Stimulated activated naive CD8-positive, alpha-beta T cell treated with anti-CD3 and anti-CD28 coated beads, Interleukin-15, amount 100 ng/mL, for 72 hours (primary cell): ENCODE results near the gene LGR4.

Source experiments
- ATAC-seq: fragments of 150-1000 bp; cut with Tn5 transposase; 2 replicates; pipeline ENCODE4 v1.10.0; 2021; ENCODE audit warnings: mild to moderate bottlenecking, moderate library complexity
- DNase-seq, 2 donors: peaks; one replicate each; pipeline ENCODE4 v3.0.0; 2021 to 2022
- H3K27ac Mint-ChIP-seq, 2 donors: one replicate each; pipeline ENCODE4 v1.8.0; 2022; ENCODE audit warnings: mild to moderate bottlenecking in 2 of 2, mixed read lengths in 2 of 2, moderate library complexity in 2 of 2
- H3K27me3 Mint-ChIP-seq: one replicate; pipeline ENCODE4 v1.8.0; 2022; ENCODE audit warnings: mixed read lengths
- H3K4me1 Mint-ChIP-seq: one replicate; pipeline ENCODE4 v1.8.0; 2022; ENCODE audit warnings: mild to moderate bottlenecking, mixed read lengths
- H3K4me3 Mint-ChIP-seq, 2 donors: one replicate each; pipeline ENCODE4 v1.8.0; 2022; ENCODE audit warnings: mild to moderate bottlenecking in 2 of 2, mixed read lengths in 2 of 2, moderate library complexity in 1 of 2
- H3K9me3 Mint-ChIP-seq, 2 donors: one replicate each; pipeline ENCODE4 v1.8.0; 2022; ENCODE audit warnings: mixed read lengths in 2 of 2

The LGR4 gene

DNA sequence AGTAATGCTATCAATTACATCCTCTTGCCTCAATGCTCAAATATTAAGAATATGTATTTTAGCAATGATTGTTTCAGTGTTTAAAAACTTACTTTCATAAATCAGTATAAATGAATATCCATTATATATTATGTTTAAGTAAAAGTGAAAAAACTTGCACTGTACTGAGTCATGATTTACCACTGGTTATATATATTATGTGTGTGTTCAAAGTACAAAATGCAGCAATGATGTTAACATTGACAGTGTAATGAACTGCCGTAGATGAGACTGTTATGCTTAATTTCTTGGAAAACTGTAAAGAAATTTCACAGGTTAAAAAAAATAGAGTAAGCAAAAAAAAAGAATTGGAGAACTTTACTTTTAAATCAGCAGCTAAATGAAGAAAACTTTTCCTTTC lies 25.3 kb upstream of the LGR4 start:
- H3K9me3 Mint-ChIP-seq: no peaks in the 10 kb centered on the region
- DNase-seq (no peak), ATAC-seq (no peak)
- peaks cover 14% of the 10 kb centered on the region for H3K4me1 Mint-ChIP-seq
- H3K27ac Mint-ChIP-seq: no peak overlapping the region
- no peak overlapping the region for H3K4me3 Mint-ChIP-seq
- no peaks in the 10 kb centered on the region for H3K27me3 Mint-ChIP-seq

DNA sequence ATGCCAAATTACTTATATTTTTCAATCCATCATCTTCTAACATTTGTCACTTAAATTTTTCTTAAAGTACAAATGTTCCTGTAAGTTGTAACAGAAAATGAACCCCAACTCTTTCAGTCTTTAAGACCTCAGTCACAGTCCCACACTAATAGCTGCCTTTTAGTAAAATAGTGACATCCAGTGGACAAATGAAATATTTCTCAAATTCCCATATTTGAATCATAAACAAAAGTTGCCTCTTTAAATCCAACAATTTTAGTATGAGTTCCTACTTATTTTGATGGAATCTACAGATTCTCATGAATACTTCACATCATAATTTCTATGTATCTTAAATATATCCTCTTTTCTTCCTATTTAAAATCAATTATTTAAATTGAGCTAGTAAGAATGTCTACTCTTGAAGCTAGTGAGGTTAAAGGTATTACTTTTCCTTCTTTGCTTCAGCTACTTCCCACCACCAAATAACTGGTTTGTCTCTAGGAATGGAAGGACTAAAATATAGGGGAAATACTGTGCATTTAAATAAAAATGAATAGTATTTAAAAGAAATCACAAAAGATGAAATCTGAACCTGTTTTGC lies 24.8 kb upstream of the LGR4 start:
- no peak for DNase-seq
- no peak overlapping the region for H3K4me3 Mint-ChIP-seq
- ATAC-seq: peak; percentile 49
- H3K4me1 Mint-ChIP-seq: peaks cover 14% of the 10 kb centered on the region
- H3K9me3 Mint-ChIP-seq: no peaks in the 10 kb centered on the region
- H3K27me3 Mint-ChIP-seq: no peaks in the 10 kb centered on the region
- no peak overlapping the region for H3K27ac Mint-ChIP-seq

DNA sequence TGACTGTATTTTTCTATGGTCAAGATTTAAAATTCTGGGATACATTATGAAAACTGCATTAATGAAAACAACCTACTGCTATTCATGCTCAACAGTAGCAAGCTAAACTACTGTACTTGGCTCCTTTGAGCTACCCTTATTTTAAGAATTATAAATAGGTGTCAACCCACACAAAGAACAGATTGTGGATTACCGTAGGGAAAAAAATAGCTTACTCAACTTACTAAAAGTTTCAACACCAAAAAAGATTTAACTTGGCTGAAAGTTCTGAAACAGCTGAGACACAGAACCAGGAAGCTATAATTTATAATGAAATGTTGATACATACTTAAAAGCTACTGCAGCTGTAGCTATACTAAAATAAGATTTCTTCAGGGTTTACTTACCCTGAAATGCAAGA lies 23.9 kb upstream of the LGR4 start:
- H3K4me1 Mint-ChIP-seq: peaks cover 6% of the 10 kb centered on the region
- H3K4me3 Mint-ChIP-seq: no peak overlapping the region
- H3K27me3 Mint-ChIP-seq: no peaks in the 10 kb centered on the region
- H3K9me3 Mint-ChIP-seq: no peaks in the 10 kb centered on the region
- ATAC-seq: no peak
- no peak overlapping the region for H3K27ac Mint-ChIP-seq
- no peak for DNase-seq

DNA sequence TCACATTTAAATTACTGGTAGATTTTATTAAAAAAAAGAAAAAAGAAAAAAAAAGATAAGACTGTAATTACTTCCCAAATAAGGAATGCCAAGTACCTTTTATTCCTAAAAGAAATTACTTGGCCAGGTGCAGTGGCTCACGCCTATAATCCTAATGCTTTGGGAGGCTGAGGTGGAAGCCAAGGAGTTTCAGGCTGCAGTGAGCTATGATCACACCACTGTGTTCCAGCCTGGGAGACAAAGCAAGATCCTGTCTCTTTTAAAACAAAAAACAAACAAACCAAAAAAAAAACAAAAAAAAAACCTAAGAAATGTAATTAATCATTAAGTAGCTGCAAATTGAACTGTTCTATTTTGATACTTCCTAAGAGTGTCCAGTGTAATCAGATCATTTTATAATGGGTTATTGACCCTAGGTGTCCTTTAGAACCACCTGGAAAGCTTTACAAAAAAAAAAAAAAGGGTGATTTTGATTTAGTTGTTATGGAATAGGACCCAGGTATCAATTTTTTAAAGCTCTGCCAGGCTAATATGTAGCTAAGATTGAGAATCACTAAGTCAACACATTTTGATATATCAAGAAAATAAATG lies 23.2 kb upstream of the LGR4 start:
- Mint-ChIP-seq H3K4me1 (peaks cover 6% of the 10 kb centered on the region), H3K4me3 (no peak overlapping the region), H3K27me3 (no peaks in the 10 kb centered on the region), H3K9me3 (no peaks in the 10 kb centered on the region), H3K27ac (no peak overlapping the region)
- ATAC-seq: no peak
- no peak for DNase-seq

DNA sequence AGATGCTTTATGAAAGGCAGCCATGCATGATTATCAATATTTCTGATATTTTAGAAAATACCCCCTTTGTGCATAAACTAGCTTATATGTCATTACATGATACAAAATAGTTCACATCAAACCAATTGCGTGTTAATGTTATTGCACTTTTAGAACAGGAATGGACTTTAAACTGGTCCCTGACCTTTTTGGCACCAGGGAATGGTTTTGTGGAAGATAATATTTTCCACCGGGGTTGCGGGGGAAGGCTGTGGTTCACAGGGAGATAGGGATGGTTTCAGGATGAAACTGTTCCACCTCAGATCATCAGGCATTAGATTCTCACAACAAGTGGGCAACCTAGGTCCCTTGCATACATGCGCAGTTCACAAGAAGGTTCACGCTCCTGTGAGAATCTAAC lies 16.5 kb upstream of the LGR4 start:
- no peak overlapping the region for H3K4me3 Mint-ChIP-seq
- DNase-seq (no peak), ATAC-seq (no peak)
- H3K4me1 Mint-ChIP-seq: no peaks in the 10 kb centered on the region
- H3K27ac Mint-ChIP-seq: no peak overlapping the region
- no peaks in the 10 kb centered on the region for H3K9me3 Mint-ChIP-seq
- no peaks in the 10 kb centered on the region for H3K27me3 Mint-ChIP-seq

DNA sequence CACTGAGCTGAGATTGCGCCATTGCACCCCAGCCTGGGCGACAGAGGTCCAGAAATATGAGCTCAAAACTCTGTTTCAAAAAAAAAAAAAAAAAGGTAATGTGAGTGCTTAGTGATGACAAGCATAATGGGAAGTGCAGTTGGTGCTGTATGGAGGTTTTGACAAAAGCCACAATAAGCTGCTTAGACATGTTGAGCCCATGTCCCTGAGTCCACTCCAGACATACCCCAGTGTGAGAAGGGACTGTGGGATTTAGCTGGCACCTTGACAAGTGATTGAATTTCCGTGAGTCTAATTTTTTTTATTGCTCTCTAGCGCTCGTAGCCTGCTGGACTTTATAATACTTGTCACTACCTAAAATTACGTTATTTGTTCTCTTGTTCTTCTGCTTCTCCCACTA lies 15.1 kb upstream of the LGR4 start:
- Mint-ChIP-seq H3K4me3 (no peak overlapping the region), H3K27ac (no peak overlapping the region), H3K27me3 (no peaks in the 10 kb centered on the region), H3K9me3 (no peaks in the 10 kb centered on the region), H3K4me1 (no peaks in the 10 kb centered on the region)
- ATAC-seq: no peak
- DNase-seq: no peak

DNA sequence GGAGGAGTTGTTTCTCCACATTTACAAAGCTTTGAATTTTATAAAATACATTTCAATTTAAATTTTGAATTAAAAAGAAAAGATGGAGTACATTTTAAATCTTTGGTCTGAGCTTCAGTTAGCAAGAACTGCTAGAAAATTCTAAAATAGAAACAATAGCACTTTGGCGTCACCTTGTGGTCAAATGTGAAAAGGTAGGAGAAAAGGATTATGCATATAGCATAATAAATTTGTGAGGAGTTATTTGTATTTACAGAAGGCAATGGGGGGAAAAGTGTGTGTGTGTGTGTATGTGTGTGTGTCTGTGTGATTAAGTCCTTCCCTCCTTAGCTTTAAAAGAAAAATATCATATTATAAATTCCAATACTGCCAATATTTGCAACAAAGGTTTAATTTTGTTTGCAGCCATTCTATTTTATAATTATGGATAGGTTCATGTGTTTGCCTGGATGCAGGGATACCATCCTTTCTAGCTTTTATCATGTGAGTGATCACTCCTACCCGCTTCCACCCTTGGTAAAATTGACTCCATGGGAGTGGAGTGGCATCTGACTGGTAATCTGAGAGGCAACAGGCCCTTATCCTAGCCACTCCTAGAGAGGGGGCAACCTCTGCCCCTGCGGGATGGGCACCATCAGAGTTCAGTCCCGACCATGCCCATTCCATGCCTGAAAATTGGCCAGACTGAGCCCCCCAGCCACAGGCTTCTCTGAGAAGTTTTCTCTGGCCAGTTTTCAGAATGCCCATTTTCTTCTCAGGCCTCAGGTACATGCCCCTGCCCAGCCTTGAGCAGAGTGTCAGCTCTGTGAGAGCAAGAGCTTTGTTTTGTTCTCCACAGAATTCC lies 13.6 kb upstream of the LGR4 start:
- ATAC-seq (peak; percentile 28), DNase-seq (peak in 1 of 2 donors; percentile 33)
- H3K9me3 Mint-ChIP-seq: no peaks in the 10 kb centered on the region
- H3K27ac Mint-ChIP-seq: no peak overlapping the region
- H3K4me1 Mint-ChIP-seq: no peaks in the 10 kb centered on the region
- no peak overlapping the region for H3K4me3 Mint-ChIP-seq
- H3K27me3 Mint-ChIP-seq: no peaks in the 10 kb centered on the region

DNA sequence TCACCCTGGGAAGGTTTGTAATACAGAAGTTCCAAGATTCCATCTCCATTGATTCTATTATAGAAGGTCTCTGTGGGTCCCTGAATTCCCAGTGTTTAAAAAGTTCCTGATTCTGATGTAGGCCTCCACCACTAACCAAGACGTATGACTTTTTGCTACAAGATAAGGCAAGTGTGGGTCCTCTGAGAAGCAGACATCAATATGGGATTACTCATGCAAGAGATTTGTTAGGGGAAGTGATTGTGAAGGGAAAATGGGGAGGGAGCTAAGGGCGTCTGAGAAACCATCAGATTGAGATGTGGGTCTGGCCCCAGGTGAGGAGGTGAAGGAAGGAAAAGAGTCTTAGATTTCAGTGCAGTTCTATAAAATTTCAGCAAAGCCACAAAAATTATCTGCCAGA lies 10.2 kb upstream of the LGR4 start:
- no peaks in the 10 kb centered on the region for H3K4me1 Mint-ChIP-seq
- H3K4me3 Mint-ChIP-seq: no peak overlapping the region
- no peak overlapping the region for H3K27ac Mint-ChIP-seq
- no peaks in the 10 kb centered on the region for H3K27me3 Mint-ChIP-seq
- no peaks in the 10 kb centered on the region for H3K9me3 Mint-ChIP-seq
- DNase-seq (no peak), ATAC-seq (no peak)

DNA sequence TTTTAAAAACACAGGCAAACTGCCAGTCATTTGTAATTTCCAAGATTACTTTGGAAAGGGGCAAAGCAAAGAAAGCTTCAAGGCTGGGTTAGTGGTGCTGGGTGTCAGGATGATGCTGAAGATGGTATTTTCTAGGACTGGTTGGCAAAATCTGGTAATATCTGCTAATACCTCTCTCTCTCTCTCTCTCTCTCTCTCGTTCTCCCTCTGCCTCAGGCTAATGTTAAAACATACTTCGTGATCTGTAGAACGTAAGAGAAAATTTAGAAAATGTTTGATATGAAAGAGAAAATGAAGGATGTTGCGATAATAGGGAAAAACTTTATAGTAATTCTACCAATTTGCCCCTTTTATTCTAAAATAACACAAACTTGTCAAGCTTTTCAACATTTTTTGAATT lies 9.4 kb upstream of the LGR4 start:
- DNase-seq: no peak
- no peaks in the 10 kb centered on the region for H3K9me3 Mint-ChIP-seq
- no peak for ATAC-seq
- no peaks in the 10 kb centered on the region for H3K4me1 Mint-ChIP-seq
- H3K27ac Mint-ChIP-seq: no peak overlapping the region
- H3K27me3 Mint-ChIP-seq: no peaks in the 10 kb centered on the region
- no peak overlapping the region for H3K4me3 Mint-ChIP-seq

DNA sequence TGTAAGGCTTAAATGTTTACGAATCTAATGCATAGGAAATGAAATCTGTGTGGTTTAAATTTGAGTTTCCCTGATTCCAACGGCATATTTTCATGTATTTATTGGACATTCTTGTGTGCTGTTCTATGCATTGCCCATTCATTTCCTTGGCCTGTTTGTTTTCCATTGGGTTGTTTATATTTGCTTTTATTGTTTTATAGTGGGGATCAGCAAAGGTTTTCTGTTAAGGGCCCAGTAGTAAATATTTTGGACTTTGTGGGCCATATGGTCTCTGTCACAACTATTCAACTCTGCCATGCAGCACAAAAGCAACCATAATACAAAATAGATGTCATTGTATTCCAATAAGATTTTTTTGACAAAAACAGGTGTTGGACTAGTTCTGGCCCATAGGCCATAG lies 5.2 kb upstream of the LGR4 start:
- no peak for DNase-seq
- H3K27ac Mint-ChIP-seq: no peak overlapping the region
- ATAC-seq: no peak
- no peak overlapping the region for H3K4me3 Mint-ChIP-seq
- H3K4me1 Mint-ChIP-seq: peaks cover under 1% of the 10 kb centered on the region
- H3K27me3 Mint-ChIP-seq: peaks cover 9% of the 10 kb centered on the region
- no peaks in the 10 kb centered on the region for H3K9me3 Mint-ChIP-seq

DNA sequence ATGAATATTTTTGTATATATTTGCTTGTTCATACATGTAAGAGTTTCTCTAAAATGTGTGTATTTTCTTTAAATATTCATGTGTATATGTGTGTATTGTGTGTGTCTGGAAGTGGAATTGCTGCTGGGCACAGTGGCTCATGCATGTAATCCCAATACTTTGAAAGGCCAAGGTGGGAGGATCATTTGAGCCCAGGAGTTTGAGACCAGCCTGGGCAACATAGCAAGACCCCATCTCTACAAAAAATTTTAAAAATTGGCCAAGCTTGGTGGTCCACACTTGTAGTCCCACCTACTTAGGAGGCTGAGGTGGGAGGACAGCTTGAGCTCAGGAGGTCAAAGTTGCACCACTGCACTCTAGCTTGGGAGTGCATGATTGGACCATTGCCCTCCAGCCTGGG lies 4.7 kb upstream of the LGR4 start:
- H3K4me3 Mint-ChIP-seq: no peak overlapping the region
- no peaks in the 10 kb centered on the region for H3K9me3 Mint-ChIP-seq
- H3K4me1 Mint-ChIP-seq: peaks cover 6% of the 10 kb centered on the region
- no peak overlapping the region for H3K27ac Mint-ChIP-seq
- H3K27me3 Mint-ChIP-seq: peaks cover 15% of the 10 kb centered on the region
- DNase-seq (no peak), ATAC-seq (no peak)

DNA sequence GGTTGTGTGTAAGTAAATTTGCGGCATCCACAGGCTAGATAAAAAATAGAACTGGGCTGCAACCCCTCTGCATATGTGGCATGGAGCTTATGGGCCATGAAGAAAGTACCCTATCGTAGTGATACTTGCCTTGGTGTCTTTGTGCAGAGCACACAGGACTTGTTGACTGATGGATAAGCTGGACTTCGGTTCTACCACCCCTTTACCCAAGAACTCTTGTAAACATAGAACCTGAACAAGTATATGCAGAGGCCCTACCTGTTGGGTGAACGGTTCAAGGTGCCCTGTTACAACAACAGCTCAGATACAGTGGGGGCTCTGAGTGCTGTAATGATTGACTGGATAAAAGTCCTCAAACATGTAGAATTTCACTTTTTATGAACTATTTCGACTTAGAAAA lies 3.0 kb upstream of the LGR4 start:
- ATAC-seq (no peak), DNase-seq (no peak)
- peaks cover 23% of the 10 kb centered on the region for H3K27me3 Mint-ChIP-seq
- H3K27ac Mint-ChIP-seq: no peak overlapping the region
- H3K9me3 Mint-ChIP-seq: no peaks in the 10 kb centered on the region
- no peak overlapping the region for H3K4me3 Mint-ChIP-seq
- H3K4me1 Mint-ChIP-seq: peaks cover 16% of the 10 kb centered on the region

DNA sequence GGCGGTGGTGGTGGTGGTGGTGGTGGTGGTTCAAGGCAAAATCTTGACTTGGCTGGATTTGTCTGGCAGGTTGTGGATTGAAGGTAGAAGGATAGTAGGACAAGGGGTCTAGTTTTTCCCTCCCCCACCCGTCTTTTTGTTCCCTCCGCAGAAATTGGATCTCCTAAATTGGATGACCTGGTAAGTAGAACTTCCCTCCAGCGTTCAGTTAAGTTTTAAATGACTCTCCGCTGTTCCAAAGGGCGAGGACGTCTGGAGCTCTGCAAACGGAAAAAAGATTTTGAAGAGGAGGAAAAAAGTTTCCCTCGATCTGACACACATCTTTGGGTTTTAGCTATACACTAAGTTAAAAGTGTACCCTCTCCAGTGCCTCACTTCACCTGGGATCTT lies 422 bp upstream of the LGR4 start:
- no peaks in the 10 kb centered on the region for H3K9me3 Mint-ChIP-seq
- peak overlapping the region in 1 of 2 donors; percentile 99 for H3K4me3 Mint-ChIP-seq
- ATAC-seq: no peak
- H3K4me1 Mint-ChIP-seq: peaks cover 16% of the 10 kb centered on the region
- H3K27me3 Mint-ChIP-seq: peaks cover 28% of the 10 kb centered on the region
- no peak overlapping the region for H3K27ac Mint-ChIP-seq
- no peak for DNase-seq

DNA sequence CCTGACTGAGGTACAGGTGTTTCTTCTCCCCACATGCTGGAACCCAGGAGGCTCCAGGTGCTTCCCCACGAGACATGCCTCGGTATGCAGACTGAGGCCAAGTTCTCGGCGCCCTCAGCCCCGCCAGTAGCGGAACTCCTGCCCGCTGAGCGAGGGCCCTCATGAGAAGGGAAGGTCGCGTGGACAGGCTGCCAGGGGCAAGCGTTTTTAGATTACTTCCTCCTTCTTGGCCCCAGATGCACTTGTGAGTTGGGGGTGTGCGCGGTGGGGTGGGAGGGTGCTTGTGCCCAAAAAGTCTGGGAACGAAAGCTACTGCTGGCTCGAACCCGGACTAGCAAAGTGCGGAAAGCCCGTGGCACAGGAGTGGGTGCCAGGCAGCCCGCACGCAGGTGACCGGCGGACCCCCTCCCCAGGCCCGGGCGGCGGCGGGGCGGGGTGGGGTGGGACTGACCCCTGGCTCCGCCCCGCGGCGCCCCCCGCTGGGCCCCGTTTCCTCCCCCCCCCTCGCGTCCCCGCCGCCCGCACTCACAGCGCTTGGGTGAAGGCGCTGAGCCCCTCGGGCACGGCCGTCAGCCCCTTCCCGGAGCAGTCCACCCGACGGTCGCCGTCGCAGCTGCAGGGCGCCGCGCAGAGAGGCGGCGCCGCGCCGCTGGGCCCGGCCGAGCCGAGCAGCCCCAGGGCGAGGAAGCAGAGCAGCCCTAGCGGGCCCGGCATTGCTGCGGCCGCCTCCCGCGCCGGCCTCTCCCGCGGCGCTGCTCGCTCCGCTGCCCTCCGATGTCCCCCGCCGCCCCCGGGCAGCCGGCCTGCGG lies 797 bp downstream of the LGR4 start:
- Mint-ChIP-seq H3K27me3 (peaks cover 28% of the 10 kb centered on the region), H3K4me3 (peak overlapping the region; percentile 75 to 79), H3K4me1 (peaks cover 16% of the 10 kb centered on the region), H3K27ac (no peak overlapping the region), H3K9me3 (no peaks in the 10 kb centered on the region)
- ATAC-seq: peak; percentile 78
- peak; percentile 16 to 20 for DNase-seq

DNA sequence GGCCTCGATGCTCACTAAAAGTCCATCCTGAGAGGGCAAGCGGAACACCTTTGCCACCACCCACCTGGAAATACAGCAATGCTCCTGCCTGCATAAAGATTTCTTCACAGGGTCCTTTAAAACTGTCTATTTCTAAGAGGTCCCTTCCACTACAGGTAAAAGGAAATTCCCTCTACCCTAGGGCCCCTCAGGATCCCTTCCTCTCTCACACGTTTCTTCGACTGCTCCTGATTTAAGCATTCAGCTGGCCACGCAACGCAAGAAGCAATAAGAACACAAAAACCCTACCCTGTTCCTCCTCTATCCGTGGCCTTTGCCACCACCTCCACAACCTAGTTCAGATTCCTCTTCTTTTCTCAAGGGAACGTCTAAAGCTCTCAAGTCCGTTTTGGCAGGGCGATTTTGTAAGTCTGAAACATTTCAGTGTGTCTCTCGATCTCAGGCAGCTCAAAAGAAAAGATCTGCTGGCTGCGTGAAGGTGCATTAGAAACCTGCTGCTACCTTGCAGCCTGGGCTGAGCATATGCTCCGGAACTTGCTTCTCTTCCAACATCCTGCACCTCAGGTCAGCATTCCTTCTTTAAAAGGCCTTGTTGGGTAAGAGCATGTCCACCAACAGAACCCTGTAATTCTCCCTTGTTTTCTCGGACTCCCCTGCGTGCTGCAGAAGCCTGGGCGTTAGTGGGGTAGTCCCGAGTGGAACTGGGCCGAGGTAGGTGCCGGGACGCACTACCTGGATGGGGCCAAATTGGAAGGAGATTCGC lies 1.6 kb downstream of the LGR4 start:
- Mint-ChIP-seq H3K4me1 (peaks cover 16% of the 10 kb centered on the region), H3K27ac (no peak overlapping the region), H3K27me3 (peaks cover 28% of the 10 kb centered on the region), H3K4me3 (peak overlapping the region; percentile 75 to 79), H3K9me3 (no peaks in the 10 kb centered on the region)
- DNase-seq (no peak), ATAC-seq (no peak)
